ENCODE data around the gene SCNN1A.

Gene SCNN1A

GRCh38 chr12:6319446-6319845, 55.9 kb downstream of the SCNN1A start:
- no peak for DNase-seq (ENCODE audit: low read depth)
- in situ Hi-C loops (cut with HindIII; ENCODE audit: low sequenced_read_pairs): no loop called here
- no peak overlapping the region for H3K4me3 ChIP-seq (ENCODE audit: low read depth, low read length)
- TF ChIP-seq, protein P1, sequence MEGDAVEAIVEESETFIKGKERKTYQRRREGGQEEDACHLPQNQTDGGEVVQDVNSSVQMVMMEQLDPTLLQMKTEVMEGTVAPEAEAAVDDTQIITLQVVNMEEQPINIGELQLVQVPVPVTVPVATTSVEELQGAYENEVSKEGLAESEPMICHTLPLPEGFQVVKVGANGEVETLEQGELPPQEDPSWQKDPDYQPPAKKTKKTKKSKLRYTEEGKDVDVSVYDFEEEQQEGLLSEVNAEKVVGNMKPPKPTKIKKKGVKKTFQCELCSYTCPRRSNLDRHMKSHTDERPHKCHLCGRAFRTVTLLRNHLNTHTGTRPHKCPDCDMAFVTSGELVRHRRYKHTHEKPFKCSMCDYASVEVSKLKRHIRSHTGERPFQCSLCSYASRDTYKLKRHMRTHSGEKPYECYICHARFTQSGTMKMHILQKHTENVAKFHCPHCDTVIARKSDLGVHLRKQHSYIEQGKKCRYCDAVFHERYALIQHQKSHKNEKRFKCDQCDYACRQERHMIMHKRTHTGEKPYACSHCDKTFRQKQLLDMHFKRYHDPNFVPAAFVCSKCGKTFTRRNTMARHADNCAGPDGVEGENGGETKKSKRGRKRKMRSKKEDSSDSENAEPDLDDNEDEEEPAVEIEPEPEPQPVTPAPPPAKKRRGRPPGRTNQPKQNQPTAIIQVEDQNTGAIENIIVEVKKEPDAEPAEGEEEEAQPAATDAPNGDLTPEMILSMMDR (IDR thresholded peaks at IDR 0.05; ENCODE audit: low read depth, low read length, missing control alignments): no peak

DNA sequence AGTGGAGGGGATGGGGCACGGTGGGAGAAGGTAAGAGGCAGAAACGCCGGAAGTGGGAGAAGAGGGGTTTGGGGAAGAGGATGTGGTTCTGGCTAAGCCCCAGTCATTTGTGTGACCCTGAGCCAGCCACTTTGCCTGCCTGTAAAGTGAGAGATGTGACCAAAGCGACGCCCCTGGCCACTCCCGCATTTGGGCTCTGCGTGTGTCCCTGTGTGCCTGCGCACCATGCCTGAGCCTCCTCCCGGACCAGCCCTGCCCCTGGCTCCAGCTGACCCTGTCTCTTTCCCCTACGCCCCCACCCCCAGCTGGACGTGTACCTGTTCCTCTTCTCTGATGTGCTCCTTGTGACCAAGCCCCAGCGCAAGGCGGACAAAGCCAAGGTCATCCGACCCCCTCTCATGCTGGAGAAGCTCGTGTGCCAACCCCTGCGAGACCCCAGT, 56.9 kb downstream of the SCNN1A start:
- TF ChIP-seq, protein P1 (IDR thresholded peaks at IDR 0.05; ENCODE audit: low read depth, low read length, missing control alignments): no peak
- DNase-seq (ENCODE audit: low read depth): no peak
- in situ Hi-C loops (cut with HindIII; ENCODE audit: low sequenced_read_pairs): no loop called here
- H3K4me3 ChIP-seq (ENCODE audit: low read depth, low read length): no peak overlapping the region

GRCh38 chr12:6317693-6318439, 57.5 kb downstream of the SCNN1A start:
- no peak for DNase-seq (ENCODE audit: low read depth)
- TF ChIP-seq, protein P1 (IDR thresholded peaks at IDR 0.05; ENCODE audit: low read depth, low read length, missing control alignments): no peak
- no peak overlapping the region for H3K4me3 ChIP-seq (ENCODE audit: low read depth, low read length)
- in situ Hi-C loops (cut with HindIII; ENCODE audit: low sequenced_read_pairs): no loop called here

DNA sequence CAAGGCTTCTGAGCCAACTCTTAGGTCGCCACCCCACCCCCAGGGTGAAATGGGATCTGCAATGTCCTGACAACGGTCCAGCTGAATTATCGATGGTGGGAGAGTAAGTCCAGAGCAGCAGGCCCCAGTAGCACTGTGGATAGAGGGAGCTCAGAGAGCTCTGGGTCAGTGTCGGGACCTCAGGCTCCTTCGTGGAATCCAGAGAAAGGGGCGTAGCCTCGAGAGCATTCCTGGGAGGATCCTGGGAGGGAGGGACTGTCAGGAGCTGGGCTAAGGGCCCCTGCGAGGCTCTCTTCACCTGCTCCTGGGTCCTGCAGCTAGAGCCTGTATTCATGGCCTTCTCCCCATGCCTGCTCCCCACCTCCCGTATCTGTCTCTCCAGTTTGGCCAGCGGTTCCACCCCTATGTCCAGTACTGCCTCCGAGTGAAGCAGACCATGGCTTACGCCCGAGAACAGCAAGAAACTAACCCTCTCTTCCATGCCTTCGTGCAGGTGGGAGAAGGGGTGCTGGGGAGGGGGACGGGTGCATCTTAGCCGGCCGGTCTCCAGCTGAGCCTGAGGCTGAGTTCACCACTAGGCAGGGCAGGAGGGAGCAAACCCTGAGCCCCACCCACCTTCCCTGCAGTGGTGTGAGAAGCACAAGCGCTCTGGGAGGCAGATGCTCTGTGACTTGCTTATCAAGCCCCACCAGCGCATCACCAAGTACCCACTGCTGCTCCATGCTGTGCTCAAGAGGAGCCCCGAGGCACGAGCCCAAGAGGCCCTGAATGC, 58.3 kb downstream of the SCNN1A start:
- DNase-seq (ENCODE audit: low read depth): no peak
- TF ChIP-seq, protein P1 (IDR thresholded peaks at IDR 0.05; ENCODE audit: low read depth, low read length, missing control alignments): no peak
- H3K4me3 ChIP-seq (ENCODE audit: low read depth, low read length): no peak overlapping the region
- in situ Hi-C loops (cut with HindIII; ENCODE audit: low sequenced_read_pairs): no loop called here

DNA sequence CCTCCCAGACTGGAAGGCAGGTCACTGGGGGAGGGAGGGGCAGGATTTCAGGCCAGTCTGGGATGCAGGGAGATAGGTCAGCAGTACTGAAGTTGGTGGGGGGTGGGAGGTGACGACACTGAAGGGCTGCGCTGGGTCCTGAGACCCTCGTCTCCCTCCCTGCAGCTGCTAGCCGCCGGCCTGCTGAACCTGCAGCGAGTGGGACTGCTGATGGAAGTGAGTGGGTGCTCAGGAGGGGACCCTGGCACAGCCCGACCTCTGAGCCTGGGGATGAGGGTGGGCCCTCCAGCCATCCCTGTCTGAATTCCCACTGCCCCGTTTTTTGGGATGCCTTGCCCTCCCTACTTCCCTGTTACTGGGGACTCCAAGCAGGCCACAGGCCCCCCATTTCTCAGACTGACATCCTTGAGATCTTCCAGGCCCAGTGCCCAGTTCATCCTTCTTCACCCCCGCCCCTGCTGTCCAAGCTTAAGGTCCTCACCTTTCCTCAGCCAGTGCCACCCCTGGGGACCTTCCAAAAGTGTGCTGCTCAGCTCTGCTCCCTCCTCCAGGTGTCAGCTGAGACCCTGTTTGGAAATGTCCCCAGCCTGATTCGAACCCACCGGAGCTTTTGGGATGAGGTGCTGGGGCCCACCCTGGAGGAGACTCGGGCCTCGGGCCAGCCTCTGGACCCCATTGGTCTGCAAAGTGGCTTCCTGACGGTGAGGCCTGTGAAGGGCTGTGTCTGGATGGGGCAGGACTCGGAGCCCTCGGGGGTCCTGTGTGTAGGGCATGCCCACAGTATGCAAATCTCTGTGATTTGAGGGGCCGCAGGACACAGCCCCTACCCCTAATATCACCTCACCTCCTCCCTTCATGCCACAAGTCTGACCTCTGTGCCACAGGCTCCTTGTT, 59.4 kb downstream of the SCNN1A start:
- DNase-seq (ENCODE audit: low read depth): no peak
- TF ChIP-seq, protein P1 (IDR thresholded peaks at IDR 0.05; ENCODE audit: low read depth, low read length, missing control alignments): no peak
- in situ Hi-C loops (cut with HindIII; ENCODE audit: low sequenced_read_pairs): no loop called here
- no peak overlapping the region for H3K4me3 ChIP-seq (ENCODE audit: low read depth, low read length)

DNA sequence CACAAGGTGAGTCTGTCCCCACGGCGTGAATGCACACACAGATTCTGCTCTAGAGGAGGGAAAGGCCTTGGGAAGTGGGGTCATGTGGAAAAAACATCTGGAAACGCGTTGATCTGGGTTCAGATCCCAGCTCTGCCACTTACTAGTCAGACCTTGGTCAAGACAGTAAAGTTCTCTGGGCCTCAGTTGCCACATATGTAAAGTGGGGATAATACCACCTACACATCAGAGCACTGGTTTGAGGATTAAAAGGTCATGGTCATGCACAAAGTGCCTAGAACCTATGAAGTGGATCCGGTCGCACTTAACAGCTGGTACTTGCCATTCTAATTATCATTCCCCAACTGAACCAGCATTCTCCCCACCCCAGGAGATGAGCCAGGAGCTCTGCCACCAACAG, 60.2 kb downstream of the SCNN1A start:
- in situ Hi-C loops (cut with HindIII; ENCODE audit: low sequenced_read_pairs): no loop called here
- no peak for DNase-seq (ENCODE audit: low read depth)

More for the DNA sequence above, 60.2 kb downstream of the SCNN1A start:
- no peak overlapping the region for H3K4me3 ChIP-seq (ENCODE audit: low read depth, low read length)
- TF ChIP-seq, protein P1 (IDR thresholded peaks at IDR 0.05; ENCODE audit: low read depth, low read length, missing control alignments): no peak

Data from astrocyte of the cerebellum (primary cell).